Brain pericyte (primary cell): ENCODE results near the gene UST.
"Not testable (repeated sequence)": the region's sequence is repeated elsewhere in the genome, so short reads cannot be mapped to it uniquely, and the experiment has no call there.

Experiments used
- DNase-seq: peaks from one replicate; pipeline ENCODE4 v3.0.0-alpha.2; 2012; ENCODE audit warnings: low read depth, low spot score

UST gene

DNA sequence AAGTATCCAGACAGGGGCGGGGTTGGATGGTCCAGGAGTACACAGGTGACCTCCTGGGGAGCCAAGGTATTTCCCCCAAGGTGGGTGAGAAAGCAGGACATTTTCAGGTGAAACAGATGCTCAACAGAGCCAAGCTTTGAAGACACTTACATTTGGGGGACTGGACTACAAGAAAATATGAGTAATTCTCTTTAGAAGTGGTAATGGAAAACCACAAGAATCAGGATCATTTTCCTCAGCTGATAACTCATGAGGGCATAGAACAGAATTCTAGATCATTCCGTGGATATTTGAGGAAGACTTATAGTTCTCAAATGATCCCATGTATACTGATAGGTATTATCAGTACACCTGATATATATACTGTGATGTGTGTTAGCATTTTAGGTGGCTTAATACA is 89.9 kb downstream of the UST start:
- no peak for DNase-seq

- DNase-seq, result no peak
These were observed 91.1 kb downstream of the UST start for GRCh38 chr6:148837941-148838340.

DNA sequence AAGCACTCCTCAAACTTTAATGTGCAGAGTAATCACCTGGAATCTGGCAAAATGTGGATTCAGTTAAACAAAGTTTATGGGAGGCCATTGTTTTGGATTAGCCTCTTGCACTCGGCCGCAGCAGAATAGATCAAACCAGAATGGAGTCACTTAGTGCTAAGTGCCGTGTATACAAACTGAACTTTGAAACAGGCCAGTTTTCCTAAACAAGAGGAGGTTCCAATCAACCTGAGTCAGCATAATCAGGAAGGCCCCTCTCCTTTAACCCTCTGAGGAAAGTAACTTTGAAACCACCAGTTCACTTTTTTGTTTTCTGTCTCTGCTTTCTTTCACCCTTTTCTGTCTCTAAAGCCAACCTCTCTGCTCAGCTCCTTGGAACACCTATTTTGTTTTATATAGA is 92.2 kb downstream of the UST start:
- no peak for DNase-seq

DNA sequence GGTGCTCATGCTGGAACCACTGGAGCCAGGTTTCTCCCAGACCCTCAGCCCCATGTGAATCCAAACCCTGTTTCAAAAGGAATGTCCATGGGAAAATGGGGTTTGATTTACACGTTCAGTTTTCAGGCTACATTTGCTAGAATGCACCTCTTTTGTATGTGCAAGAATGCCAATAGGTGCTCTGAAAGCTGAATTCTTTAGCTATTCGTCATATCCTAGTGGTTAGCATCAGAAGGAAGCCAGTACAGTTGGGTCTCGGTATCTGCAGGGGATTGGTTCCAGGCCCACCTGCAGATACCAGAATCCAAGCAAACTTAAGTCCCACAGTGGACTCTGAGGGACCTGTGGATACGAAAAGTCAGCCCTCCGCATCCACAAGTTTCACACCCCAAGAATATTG is 93.4 kb downstream of the UST start:
- no peak for DNase-seq

DNA sequence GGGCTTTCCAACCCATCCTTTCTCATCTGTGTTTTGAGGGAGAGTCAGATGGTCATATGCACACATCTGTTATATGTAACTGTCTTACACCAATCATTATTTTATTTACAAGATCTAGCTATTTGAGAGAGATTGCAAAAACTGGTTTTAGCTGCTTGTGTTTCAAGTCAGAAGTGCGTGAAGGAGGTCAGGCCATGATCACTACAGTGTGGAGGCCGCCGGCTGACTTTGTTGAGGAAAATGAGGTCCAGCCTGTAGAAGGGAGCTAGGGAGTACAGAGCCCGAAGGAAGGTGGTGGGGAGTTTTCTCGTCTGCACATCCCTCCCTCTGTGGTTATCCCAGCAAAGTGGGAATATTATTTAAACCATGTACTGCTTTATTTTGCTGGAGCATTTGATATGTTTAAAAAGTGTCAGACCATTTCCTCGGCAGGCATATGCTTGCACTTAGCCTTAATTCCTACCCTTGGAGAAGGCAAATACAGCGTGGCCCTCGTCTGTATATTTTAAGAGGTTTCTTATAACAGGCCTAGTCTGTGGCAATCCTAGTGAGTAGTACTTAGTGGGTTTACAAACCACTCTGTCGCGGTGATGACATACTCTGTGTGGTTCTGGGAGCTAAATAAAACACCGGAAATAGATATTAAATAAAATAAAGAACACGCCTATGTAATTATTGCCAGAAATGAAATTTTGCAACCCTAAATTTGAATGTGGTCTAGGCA is 95.6 kb downstream of the UST start:
- DNase-seq, result no peak

- no peak for DNase-seq
These were observed 98.6 kb downstream of the UST start for GRCh38 chr6:148845464-148845863.

- no peak for DNase-seq
These were observed 100.2 kb downstream of the UST start for GRCh38 chr6:148846778-148847761.

- DNase-seq, result no peak
These were observed 102.1 kb downstream of the UST start for GRCh38 chr6:148848915-148849314.

GRCh38 chr6:148849449-148849848 is 102.6 kb downstream of the UST start:
- not testable (repeated sequence) for DNase-seq

- no peak for DNase-seq
These were observed 104.1 kb downstream of the UST start for GRCh38 chr6:148850964-148851363.

- no peak for DNase-seq
These were observed 105.1 kb downstream of the UST start for GRCh38 chr6:148851683-148852556.

- DNase-seq, result no peak
These were observed 105.9 kb downstream of the UST start for GRCh38 chr6:148852688-148853087.

- DNase-seq, result not testable (repeated sequence)
These were observed 106.3 kb downstream of the UST start for GRCh38 chr6:148853113-148853512.

GRCh38 chr6:148854096-148854495 is 107.3 kb downstream of the UST start:
- DNase-seq, result no peak

- no peak for DNase-seq
These were observed 108.2 kb downstream of the UST start for GRCh38 chr6:148854992-148855391.

DNA sequence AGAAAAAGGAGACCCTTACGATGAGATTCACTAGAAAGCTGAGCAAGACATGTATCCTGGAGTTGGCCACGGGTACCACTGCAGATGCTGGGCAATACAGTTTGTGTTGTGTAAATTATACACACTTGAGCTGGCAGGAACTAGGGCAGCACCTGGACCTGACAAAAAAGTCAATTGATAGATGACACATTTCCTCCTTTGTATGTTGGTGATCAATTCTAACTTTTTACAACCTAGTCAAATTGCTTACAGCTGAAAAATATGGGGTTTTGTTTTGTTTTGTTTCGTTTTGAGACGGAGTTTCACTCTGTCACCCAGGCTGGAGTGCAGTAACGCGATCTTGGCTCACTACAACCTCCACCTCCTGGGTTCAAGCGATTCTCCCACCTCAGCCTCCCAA is 108.9 kb downstream of the UST start:
- no peak for DNase-seq

DNA sequence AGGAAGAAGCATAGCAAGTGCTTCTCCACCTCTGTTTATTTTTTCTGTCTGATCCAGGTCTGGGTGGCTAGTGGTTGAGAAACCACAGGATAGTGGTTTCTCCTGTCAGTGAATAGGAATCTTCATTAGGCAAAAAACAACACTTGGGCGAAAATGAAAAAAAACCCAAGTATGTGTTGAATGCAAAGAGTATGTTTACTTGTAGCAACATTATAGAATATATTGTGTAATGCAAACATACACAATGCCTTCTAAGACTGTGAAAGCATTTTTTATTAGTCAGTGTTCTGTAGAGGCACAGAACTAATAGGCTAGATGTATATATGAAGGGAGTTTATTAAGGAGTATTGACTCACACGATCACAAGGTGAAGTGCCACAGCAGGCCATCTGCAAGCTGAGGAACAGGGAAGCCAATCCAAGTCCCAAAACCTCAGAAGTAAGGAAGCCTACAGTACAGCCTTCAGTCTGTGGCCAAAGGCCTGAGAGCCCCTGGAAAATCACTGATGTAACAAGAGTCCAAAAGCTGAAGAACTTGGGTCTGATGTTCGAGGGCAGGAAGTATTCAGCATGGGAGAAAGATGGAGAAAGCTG is 111.1 kb downstream of the UST start:
- no peak for DNase-seq

GRCh38 chr6:148864132-148864531 is 117.3 kb downstream of the UST start:
- not testable (repeated sequence) for DNase-seq

DNA sequence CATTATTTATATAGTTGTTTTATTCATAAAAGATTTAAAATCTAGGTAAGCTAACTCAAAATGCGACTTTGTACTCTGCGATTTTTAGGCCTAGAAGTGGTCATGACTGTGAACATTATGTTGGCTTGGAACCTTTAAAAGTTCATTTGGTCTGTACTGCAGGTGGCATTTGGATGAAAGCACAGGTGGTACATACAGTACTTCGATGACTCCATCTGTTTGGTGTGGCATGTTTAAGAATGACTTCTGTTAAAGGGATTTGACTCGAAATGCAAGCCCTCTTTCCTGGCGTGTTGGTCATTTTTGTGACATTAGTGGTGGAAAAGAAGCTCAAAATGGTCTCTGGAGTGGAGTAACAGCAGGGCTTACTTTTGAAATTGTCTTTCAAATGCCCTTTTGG is 118.1 kb downstream of the UST start:
- DNase-seq, result no peak

DNA sequence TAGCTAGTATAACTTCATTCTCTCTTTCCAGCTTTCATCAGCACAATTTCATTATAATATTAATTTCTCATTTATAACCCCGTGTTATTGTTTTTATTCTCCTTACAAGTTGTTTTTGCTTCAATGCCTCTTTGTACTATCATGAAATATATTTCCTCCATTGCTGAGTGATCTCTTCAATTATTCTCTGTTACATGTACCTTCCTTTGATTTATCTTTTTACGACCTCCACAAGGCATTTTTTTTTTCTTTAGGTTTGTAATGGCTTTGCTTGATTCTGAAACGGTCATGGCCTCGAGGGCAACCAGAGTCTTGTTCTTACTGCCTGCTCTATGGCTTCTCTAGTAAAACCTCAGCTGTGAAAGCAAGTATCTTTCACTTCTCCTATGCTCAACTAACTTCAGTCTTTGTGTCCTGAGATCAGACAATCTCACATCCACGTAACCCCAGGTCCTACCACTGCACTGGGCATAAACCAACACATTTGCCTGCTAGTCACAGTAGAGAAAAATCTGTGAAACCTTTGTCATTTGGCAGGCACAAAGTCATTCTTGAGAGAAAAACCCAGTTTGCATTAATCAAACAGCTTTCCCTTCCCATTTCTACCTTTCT is 119.9 kb downstream of the UST start:
- no peak for DNase-seq

DNA sequence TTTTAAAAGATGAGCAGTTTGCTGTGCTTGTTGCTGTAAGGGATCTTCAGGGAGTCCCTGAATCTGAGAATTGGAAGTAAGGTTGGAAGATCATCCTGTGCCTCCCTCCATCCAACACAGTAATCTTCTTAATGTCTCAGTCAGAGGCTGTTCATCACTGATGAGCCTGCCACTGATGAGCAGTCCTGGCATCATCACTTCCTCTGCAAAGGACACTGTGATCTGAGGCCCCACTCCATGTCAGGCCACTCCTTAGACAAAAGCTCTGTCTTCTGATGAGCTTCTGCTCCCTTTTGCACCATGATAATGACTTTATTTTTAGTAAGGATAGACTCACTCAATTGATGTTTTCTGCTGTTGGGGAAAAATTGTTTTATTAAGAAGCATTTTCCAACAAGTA is 121.0 kb downstream of the UST start:
- DNase-seq, result no peak
